GM18526 (cell line): ENCODE measurements around the gene TACR2.

Experiments
- POLR2A ChIP-seq: IDR thresholded peaks from 3 replicates; pipeline ENCODE4 v1.6.1; 2011; ENCODE audit not compliant: insufficient read length; ENCODE audit errors: extremely low read depth

TACR2 gene

DNA sequence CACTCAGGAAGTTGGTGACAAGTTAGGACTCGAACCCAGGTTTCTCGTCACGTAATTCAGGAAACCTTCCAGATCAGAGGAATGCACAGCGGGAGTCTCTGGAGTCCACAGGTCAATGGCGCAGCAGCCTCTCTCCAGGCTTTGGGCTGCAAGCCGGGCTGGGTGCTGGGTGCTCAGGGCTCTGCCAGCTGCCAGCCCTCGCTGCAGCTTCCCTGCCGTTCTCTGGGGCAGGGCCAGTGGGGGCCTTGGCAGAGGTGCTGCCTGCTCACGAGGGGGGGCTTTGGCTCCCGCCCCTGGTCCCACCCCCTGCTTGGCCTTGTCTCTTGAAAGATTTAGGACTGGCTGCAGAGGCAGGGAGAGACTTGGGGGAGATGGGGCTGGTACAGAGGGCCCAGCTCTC is at the start of gene TACR2:
Gene TACR2, minus strand, starts transcription at position 224 of the 400 bp plus-strand sequence. CDS start 595 bp downstream, outside the sequence.
- TF ChIP-seq POLR2A: no peak

DNA sequence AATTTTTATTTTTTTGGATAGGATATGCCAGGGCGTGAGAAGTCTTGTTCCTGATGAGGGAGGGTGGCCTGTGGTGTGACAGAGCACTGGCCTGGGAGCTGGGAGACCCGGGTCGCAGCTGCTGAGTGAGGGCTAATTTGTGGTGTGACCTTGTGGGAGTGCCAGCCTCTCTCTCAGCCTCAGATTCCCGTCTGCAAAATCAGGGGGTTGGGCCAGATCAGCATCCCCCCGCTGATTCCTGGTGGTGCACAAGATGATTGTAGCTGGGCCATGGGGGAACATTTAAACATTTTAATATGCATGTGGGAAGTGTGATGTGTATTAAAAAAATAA is 49.4 kb upstream of the TACR2 start:
- no peak for TF ChIP-seq POLR2A

DNA sequence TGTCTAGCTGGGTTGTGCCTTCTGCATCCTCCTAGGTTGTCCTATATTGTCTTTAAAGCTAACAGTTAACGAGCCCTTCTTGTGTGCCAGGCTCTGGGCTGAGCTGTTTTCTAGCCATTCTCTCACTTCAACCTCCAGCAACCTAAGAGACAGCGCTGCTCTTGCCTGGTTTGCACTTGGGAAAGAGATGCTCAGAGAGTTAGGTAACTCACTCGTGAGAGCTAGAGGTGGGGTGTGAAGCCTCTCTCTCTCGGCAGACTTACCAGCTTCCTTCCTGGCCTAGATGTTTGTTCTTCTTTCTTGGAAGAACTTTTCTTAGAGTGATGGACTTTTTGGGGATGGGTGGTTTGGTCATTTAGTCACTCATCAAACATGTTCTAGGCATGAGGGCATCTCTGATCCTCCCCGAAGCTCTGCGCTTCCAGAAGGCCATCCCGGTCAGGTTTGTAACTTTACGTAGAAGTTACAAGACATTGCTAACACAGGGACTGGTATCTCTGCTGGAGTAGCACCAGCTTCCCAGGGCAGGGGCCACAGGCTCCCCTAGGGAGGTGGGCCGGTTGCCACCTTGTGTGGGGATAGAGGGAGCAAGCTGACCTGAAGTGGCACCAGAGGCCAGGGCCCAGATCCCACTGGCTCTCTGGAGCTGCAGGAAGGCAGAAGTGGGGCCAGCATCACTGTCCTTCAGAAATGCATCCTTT is 48.9 kb upstream of the TACR2 start:
- TF ChIP-seq POLR2A: no peak

- TF ChIP-seq POLR2A: no peak
These were observed 48.2 kb upstream of the TACR2 start for GRCh38 chr10:69464801-69465401.

DNA sequence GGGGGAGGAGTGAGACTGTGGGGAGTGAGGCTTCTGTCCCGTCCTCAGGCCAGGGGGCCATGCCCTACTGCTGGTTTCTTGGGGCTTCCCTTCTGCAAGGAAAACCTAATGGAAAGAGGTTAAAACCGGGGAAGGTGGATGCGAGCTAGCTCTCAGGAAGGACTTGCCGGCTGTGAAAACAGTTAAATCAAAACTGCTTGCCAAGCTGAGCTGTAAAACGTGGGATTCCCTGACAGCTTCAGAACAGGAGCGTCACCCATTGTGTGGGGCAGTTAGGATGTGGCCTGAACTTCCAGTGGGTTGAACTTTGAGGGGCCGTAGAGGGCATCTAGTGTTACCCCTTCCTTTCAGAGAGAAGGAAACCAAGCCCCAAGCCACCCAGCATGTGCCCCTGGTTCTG is 47.7 kb upstream of the TACR2 start:
- no peak for TF ChIP-seq POLR2A

DNA sequence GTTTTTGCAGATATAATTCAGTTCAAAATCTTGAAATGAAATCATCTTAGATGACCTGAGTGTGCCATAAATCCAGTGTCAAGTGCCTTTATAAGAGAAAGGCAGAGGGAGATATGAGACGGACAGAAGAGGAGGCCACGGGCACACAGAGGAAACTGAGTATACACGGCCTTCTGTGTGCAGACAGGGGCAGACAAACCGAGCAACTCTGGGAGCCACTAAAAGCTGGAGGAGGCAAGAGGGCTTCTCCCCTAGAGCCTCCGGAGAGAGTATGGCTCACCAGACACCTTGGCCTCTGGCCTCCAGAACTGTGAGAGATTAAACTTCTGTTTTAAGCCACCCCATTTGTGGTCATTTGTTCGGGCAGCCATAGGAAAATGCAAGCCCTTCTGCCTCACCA is 47.2 kb upstream of the TACR2 start:
- no peak for TF ChIP-seq POLR2A

GRCh38 chr10:69461243-69462025 is 44.7 kb upstream of the TACR2 start:
- no peak for TF ChIP-seq POLR2A

DNA sequence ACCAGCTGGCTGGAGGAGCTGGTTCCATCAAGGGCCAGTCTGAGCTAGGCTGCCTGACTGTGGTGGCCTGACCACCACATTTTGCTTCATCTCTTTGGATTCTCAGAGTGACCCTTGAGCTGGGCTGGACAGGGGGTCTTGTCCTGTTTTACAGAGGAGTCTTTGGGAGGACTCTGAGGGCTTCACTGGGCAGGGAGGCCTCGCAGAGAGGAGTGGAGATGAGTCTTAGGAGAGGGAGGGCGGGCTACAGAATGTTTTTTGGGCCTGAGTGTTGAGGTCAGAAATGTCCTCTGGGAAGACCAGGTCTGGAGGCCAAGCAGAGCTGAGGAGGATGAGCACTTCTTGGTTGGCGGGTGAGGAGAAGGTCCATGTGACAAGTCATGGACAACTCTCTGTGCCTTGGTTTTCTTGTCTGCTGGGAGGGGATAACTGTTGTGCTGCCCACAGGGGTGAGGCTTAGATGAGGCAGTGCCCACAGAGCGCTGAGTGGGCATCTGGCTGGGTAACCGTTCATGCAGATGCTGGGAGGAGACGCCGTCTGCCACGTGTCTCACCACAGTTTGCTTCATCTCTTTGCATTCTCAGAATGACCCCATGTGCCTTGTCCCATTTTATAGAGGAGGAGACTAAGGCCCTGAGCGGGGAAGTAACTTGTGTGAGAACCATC is 44.0 kb upstream of the TACR2 start:
- TF ChIP-seq POLR2A: no peak

- no peak for TF ChIP-seq POLR2A
These were observed 43.3 kb upstream of the TACR2 start for GRCh38 chr10:69459893-69460575.

DNA sequence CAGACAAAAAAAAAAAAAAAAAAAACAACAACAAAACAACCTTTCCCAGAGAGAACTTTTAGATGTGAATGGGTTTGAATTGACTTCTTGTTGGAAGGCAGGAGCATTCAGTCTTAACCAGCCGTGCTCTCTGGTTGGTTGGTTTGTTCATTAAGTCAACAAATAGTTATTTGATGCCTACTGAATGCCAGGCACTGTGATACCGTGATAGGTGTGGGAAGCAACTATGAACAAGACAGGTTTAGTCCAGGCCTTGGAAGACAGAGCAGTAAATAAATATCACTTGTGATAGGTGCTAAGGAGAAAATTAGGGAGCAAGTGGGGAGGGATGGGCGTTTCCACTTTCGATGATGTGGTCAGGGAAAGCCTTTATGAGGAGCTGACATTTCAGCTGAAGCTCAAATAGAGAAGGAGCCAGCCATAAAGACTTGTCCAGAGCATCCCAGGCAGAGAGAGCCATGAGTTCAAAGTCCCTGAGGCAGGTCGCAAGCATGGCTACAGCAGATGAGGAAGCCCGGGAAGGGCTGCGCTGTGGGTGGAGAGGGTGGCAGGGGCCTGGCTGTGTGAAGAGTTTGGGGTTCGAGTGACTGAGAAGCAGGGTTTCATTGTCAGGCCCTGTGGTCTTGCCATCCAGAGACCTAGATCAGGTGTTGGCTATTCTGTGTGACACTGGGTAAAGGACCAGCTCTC is 42.5 kb upstream of the TACR2 start:
- no peak for TF ChIP-seq POLR2A

DNA sequence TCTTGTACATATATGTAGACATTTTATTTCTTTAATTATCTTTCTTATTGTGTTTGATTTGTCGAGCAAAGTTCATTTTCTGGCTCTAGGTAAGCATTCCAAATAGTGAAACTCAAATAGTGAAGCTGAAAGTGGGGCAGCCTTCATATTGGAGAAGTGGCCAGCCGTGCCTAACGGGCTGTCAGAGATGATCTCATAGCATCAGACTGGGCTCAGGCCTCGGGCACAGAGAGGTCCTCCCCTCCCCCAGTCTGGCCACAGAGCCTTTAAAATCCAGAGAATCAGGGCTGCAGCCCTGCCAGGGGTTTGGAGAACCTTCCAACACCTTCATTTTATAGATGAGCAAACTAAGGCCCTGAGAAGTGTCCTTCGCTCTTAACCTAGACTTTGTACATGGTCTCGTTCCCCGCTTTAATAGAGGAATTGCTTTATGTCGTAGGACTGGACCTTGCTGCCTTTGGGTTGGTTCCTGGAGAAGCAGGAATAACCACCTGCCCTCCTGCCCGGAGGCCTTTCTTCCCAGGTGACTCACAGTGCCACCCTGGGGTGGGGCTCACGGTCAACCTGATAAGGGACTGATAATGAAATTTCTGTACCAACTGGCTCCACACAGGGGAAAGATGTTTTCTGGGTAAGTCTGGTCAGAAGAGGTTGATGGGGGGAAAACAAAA is 41.8 kb upstream of the TACR2 start:
- no peak for TF ChIP-seq POLR2A

GRCh38 chr10:69457771-69458237 is 41.1 kb upstream of the TACR2 start:
- TF ChIP-seq POLR2A: no peak

GRCh38 chr10:69456880-69457693 is 40.4 kb upstream of the TACR2 start:
- no peak for TF ChIP-seq POLR2A
